SU-DHL-6 (cell line): ENCODE data around the gene TMC6.

Experiments used
- CTCF ChIP-seq: fragments of 200-600 bp; sonication (generic); IDR thresholded peaks from one replicate; pipeline ENCODE4 v1.5.1; 2017; ENCODE audit warnings: antibody characterized with exemption, mild to moderate bottlenecking, low read length, moderate library complexity; ENCODE audit not compliant: insufficient read depth, poor library complexity, severe bottlenecking
- EZH2phosphoT487 ChIP-seq: fragments of 200-600 bp; sonication (generic), shearing (Covaris generic); conservative IDR thresholded peaks from 2 replicates; pipeline ENCODE4 v1.6.1; 2018; ENCODE audit warnings: mild to moderate bottlenecking, antibody characterized with exemption, low read length, moderate library complexity, mixed read lengths

DNA sequence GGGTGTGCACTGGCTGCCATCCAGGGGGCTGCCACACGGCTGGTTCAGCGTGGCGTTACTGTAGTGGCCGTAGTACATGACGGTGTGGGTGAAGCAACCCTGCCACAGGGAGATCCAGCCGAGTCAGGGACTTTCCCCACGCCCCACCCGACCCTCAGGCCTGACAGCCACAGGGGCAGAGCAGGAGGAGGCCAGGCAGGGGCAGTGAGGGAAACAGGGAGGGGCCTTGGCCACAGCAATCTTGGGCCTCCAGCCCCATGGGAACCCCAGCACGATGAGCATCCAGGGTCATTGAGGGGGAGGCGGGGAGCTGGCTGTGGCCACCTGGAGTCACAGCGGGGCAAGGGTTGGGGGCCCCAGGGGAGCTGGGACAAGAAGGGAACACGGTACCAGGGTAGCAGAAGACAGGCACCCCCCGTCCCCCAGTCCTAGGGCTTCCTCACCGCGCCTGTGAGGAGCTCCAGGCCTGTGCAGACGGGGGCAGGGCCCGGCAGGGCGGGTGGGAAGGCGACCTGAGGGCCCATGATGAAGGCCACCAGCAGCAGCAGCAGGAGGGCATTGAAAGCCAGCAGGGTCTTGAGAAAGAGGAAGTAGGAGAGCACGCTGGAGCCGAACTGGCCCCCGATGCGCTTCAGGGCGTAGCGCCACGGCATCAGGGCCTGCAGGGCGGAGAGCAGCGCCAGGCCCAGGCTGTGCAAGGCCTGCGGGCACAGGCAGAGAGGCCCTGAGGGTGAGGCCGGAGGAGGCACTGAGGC, 4.3 kb downstream of the TMC6 start:
- TF ChIP-seq CTCF = no peak
- no peak for TF ChIP-seq EZH2phosphoT487
